GM21381 (cell line): ENCODE data around the gene ZNRD2.
A peak's percentile ranks its signal among the peaks of the same experiment; 100 is the strongest.

Experiments used
- ATAC-seq: cut with Tn5 transposase; IDR thresholded peaks from one replicate; pipeline ENCODE4 v1.9.1; 2021; ENCODE audit warnings: mild to moderate bottlenecking, moderate library complexity; ENCODE audit not compliant: unreplicated experiment

Gene ZNRD2

DNA sequence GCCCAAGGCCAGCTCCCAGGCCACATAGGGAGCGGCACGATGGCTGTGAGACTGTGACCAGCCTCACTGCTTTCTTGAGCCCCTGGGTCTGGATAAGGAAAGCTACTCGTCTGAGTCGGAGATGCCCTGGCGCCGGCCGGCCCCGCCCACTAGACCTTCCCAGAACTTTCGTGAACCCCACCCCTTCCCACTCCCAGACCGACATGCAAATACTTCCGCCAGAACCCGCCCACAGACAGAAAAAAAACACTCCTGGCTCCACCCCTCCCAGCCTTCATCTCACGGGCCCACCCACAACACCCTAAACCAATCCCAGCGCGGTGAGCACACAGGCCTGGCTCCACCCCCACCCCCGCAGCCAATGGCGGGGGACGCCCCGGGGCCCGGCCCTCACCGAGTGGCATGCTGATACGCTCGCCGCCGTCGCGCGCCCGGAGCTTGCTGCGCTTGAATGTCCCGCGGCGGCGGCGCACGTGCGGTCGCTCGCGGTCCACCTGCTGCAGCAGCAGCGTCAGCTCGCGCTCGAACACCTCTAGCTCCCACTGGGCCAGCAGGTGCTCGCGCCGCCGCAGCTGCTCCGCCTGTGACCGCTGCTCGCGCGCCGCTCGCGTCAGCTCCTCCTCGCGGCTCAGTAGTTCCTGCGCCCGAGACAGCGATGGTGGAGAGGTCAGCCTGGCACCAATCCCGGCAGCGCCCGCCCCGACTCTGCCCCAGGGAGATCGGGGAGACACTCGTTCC lies 36.8 kb downstream of the ZNRD2 start:
- ATAC-seq, result no peak

DNA sequence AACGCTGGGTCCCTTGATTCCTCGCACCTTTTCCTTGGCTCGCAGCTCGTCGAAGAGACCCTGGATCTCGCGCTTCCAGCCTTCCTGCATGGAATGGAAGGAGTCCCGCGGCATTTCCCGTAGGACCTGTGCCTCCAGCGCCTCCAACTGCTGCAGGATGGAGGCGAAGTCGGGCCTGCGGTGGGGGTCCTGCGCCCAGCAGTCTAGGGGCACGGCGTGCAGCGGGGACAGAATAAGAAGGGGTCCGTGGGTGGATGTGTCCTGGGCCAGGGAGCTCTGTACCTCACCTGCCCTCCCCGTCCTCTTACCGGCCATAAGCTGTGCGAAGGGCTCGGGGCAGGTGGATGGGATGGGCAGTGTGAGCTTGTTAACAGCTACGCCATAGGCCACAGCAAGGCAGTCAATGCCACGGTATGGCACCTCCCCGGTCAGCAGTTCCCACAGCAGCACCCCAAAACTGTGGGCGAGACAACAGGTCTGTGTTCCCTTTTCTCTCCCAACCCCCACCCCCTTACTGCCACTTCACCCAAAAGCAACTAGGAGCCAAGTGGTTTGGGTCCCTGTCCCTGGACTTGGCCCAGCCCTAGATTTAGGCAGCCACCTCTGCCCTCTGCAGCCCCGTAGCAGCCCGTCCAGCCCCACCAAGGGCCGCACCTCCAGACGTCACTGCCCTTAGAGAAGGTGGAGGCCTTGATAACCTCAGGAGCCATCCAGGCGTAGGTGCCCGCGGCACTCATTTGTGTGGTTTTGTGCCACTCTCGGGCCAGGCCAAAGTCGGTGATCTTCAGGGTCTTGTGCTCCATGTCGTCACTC lies 37.5 kb downstream of the ZNRD2 start:
- ATAC-seq, result no peak

DNA sequence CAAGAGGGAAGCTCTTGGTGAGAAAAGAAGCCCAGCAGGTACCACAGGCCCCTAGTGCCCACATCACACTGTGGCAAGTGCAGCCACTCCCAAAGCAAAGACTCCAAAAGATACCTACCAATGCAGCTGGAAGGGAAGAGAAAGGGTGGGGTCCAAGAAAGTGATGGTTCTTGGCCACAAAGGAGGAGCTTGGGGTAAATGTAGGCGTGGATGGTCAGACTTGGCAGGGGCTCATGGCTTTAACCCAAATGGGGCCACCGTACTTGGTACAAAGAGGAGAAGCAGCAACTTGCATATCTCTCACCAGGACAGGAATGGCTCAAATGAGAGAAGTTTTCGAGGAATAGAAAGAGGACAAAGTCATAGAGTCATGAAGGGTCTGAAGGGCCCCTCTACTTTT lies 39.0 kb downstream of the ZNRD2 start:
- no peak for ATAC-seq

DNA sequence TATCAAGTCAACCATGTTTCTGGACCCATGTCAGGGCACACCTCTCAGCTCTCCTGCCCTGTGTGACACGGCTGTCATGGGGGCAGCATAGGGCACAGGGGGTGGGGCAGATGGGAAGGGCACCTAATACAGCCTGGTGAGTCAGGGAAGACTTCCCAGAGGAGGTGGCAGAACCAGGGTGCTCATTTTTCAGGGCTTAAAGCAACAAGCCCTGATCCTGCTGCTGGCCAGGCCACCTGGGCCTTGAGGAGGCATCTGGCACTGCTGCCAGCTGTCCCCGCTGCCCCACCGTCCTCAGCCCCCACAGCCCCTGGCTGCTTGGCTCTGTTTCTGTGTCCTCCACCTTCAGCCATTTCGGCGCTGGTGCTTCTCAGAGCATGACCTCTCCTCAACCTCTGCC lies 39.4 kb downstream of the ZNRD2 start:
- ATAC-seq, result no peak

DNA sequence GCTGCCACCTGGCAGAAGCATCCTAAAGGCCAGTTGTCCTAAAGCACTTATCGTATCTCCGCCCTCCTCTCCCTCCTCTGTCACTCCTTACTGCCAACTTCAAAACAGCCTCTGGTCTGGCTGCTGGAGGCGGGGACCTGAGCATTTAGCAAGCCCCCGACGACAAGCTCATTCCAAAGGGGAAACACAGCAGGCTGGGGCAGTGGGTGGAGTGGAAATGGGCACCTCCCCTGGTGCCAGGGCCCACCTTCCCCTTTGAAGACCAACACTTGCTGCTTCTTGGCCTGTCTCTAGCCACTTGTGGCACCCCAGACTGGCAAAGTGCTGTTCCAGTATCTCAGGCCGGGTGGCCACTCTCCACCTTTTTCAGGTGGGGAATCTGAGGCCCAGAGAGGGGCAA lies 40.1 kb downstream of the ZNRD2 start:
- no peak for ATAC-seq

DNA sequence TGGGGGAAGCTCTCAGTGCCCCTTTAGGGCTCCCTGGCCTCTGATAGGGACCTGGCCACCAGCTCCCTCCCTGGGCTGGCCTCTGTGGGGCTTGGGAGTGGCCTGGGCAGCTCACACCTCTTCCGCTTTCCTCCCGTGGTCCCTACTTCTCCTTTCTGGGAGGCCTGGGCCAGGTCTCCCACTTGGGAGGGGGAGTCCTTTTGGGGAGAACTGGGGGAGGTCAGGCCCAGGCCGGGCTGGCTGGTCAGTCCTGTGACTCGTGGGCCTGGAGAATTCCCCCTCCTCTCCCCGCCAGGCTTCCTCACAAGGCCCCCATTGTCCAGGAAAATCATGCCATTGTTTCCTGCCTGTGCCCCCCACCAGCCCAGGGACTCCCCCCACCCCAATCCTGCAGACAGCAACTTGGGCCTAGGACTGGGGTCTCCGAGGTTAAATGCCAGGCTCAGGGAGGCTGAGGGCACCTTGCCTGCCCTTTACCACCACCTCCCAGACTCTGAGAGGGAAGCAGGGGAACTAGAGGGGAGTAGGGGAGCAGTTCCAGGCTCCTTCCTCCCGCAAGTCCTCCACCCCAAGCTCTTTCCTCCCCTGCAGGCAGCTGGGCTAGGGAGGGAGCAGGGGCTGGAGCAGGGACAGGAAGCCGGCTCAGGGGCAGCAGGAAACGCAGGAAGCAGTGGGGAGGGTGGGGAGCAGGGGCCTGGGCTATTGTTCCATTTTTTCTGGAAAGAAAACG lies 40.9 kb downstream of the ZNRD2 start:
- ATAC-seq, result no peak

DNA sequence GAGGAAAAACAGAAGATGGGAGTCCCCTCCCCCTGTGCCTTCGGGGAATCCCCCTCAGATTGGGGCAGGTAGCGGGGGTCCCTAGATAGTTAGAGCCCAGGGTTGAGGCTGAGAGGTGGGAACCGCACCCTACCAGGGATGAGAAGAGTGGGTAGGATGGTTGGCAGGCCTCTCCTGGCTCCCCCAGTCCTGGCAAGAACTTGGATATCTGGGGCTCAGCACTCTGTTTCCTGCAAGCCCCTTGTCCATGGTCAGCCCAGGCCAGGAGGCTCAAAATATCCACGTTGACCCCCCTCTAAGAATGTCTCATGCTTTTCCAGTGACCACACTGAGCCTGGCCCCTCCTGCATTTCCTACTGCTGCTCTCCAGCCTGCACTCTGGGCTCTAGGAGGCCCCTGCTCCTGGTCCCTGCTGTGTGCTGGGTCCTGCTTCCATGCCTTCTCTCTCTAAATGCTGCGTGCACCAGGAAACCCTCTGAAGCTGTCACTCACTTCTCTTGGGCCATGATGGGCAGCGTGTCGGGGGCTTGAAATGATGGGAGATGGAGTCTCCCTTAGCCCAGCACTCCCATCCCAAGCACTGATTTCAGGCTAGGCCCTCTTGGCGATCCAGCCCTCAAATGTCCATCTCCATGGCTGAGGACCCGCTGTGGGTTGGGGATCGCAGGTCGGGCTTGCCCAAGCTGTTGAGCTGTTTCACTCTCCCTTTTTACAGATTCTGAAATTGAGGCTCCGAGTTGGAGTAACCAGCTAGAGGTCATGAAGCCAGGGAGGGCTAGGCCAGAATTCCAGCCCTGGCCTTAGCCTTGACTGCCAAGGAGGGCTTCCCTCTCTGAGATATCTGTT lies 41.7 kb downstream of the ZNRD2 start:
- no peak for ATAC-seq

DNA sequence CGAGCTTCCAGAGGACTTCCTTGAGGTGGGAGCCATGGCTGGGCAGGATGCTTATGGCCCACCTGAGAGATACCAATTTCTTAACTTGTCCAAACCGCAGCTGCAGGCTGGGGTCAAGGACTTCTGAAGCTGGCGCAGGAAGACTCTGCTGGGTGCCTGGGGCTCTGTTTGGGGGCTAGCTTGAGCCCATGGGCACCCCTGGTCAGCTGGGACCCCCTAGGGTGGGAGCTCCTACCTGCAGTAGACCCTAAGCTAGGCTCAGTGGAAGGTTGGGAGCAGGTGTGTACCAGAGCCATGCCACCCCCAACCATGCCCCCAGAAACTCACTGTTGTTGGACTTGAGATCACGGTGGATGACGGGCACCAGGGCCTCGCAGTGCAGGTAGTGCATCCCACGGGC lies 42.4 kb downstream of the ZNRD2 start:
- ATAC-seq, result no peak

DNA sequence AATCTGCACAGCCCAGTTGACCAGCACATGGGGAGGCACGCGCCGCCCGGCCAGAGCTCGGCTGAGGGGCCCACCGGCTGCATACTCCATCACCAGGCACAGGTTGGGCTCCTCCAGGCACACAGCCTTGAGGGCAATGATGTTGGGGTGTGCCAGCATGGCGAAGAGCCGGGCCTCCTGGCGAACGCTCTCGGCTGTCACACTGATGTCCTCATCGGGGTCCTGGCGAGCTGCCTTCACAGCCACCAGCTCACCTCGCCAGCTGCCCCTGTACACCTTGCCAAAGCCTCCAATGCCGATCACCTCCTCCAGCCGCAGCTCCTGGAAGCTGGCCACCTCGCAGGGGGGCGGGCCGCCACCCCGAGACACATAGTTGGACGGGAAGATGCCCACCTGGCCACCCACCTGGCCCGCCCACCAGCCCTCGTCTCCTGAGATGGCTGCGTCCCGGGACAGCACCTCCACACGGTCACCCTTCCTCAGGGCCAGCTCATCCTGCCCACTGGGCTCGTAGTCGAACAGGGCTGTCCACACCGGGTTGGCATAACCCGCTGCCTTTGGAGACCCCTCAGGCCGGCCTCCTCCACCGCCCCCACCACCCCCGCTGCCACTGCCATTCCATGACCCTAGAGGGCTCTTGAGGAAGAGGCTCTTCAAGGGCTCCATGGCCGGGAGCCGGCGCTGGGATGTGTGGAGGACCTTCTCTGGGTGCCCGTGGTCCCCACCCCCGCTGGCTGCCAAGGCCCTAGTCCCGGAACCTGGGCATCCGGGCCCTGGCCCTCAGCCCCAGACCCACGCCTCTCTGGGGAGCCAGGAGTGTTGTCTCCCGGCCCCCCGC lies 43.0 kb downstream of the ZNRD2 start:
- ATAC-seq, result no peak

DNA sequence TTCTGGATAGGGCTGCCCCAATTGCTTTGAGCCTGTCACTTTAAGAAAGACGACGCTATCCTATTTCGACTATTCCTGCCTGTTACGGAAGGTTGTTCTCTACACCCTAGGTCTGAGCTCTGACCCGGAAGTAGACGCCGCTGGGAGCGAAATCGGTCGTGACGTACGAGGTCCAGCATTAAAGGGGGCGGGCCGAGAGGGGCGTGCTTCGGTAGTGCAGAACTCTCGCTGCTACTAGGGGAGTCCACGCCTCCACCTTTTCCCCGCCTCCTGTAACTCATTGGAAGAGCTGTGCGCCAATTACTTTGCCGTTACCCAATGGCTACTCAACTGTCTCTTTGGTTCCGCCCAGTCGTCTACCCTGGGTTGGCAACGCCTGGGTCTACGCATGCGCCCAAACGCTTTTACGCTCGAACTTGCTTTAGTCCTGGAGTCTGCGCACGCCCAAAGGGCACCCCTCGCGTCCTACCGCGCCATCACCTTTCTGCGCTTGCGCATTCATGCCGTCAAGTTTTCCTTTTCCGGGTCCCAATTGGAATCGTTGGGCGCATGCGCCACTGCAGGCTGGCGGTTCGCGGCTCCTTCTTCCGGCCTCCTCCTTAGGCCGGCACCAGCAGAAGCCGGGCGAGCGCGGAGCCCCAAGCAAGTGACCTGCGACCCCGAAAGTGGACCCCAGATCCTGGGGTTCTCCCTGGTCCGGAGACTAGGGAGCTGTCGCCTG lies 45.1 kb downstream of the ZNRD2 start, which contains the start of gene PCNX3:
Gene PCNX3 (plus strand): TSS at position 548 of the 721 bp plus-strand sequence. CDS start 536 bp downstream, outside the sequence.
- peak; percentile 83 for ATAC-seq

DNA sequence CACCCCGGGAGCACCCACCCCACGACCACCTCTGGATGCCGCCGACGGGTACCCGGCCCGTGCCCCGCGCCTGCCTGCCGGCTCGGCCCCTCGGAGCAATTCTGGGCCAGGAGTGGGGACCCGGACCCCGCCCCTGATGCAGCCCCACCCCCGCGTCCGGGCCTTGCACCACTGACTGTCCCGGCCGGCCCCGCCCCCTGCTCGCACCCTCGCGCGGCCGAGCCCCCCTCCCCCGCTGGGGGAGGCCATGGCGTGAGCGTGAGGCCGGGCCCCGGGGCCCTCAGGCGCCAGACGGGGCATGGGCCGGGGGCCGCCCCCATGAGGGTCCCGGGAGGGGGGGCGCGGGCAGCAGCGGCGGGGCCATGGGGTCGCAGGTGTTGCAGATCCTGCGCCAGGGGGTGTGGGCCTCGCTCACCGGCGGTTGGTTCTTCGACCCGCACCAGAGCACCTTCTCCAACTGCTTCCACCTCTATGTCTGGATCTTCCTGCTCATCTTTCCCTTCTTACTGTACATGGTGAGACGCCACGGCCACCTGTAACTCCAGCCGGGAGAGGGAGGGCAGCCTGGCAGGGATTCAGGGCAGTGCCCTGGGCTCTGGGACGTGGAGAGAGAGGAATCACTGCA lies 45.8 kb downstream of the ZNRD2 start:
- ATAC-seq, result peak; percentile 7

DNA sequence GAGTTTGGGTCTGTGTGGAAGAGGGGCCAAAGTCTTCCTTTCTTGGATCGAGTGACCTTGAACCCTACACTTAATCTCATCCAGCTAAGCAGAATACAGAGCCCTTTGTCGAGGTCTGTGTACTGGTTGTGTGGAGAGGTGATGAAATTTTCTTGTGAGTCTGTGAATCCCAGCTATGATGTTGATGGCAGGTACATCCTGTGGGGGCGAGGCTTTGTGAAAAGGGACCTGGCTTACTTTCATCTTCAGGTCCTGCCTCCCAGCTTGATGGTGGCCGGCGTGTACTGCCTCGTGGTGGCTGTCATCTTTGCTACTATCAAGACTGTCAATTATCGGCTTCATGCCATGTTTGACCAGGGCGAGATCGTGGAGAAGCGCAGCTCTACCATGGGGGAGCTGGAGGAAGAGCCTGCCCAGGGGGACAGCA lies 46.3 kb downstream of the ZNRD2 start:
- no peak for ATAC-seq

DNA sequence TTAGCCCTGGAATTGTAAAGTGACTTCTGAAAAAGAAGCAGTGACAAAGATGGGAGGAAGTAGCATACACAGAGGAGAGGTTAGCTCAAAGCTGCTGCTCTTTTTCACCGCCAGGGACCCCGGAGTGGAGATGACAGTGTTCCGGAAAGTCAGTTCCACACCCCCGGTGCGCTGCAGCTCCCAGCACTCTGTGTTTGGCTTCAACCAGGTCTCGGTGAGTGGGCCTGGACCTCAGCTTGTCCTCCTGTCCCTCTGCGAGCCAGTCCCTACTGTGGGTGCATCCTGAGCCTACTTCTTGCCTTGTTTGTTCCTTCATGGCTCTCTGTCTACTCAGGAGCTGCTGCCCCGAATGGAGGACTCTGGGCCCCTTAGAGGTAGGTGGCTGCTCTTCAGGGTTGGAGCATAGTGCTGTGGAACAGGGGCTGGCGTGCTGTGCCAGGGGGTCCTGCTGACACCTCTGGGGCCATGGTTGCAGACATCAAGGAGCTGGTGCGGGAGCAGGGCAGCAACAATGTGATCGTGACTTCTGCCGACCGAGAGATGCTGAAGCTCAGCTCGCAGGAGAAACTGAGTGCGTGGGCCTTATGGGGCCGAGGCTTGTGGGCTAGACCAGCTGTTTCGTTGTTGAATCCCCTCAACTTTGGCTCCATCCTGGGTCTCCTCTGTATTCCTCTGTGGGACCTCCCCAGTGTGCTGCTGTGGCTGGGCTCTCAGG lies 47.0 kb downstream of the ZNRD2 start:
- ATAC-seq, result no peak

DNA sequence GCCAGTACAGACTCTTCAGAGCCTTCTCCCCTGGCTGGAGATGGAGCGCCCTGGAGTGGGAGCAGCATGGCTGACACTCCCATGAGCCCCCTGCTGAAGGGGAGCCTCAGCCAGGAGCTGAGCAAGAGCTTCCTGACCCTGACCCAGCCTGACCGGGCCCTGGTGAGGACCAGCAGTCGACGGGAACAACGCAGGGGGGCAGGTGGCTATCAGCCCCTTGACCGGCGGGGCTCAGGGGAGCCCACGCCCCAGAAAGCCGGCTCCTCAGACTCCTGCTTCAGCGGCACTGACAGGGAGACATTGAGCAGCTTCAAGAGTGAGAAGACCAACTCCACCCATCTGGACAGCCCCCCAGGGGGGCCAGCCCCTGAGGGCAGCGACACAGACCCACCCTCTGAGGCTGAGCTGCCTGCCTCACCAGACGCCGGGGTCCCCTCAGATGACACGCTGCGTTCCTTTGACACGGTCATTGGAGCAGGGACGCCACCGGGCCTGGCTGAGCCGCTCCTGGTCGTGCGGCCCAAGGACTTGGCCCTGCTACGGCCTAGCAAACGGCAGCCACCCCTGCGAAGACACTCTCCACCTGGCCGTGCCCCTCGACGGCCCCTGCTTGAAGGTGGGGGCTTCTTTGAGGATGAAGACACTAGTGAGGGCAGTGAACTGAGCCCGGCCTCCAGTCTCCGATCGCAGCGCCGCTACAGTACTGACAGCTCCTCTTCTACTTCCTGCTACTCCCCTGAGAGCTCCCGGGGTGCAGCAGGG lies 47.9 kb downstream of the ZNRD2 start:
- no peak for ATAC-seq

DNA sequence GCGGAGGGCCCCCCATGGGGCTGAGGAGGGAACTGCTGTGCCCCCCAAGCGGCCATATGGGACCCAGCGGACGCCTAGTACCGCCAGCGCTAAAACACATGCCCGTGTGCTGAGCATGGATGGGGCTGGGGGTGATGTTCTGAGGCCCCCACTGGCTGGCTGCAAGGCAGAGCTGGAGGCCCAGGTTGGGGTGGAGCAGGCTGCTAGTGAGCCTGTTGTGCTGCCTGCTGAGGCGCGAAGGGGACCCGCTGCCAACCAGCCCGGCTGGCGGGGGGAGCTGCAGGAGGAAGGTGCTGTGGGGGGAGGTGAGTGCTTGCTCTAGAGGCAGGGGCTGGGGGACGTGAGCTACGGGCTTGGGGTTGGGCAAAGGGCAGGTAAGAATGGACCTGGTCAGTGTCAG lies 48.5 kb downstream of the ZNRD2 start:
- no peak for ATAC-seq

DNA sequence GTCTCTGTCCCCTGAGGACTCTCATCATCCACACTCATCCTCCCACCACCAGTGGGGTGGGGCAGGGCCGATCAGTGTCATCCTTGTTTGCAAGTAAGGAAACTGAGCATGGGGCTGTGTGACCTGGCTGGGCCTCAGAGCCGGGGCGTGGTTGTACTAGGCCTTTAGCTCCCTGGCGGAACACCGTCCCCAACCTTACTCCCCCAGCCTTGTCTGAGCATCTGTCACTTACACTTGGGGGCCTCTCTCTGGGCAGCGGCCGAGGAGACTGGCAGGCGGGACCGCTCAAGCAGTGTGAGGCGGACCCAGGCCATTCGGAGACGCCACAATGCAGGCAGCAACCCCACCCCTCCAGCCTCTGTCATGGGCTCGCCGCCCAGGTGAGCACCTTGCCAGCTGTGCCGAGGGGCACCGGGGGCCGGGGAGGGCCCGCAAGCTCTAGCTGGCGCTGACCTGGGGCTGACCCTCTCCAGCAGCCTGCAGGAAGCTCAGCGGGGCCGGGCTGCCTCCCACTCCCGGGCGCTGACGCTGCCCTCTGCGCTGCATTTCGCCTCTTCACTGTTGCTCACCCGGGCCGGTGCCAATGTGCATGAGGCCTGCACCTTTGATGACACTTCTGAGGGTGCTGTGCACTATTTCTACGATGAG lies 49.1 kb downstream of the ZNRD2 start:
- no peak for ATAC-seq

DNA sequence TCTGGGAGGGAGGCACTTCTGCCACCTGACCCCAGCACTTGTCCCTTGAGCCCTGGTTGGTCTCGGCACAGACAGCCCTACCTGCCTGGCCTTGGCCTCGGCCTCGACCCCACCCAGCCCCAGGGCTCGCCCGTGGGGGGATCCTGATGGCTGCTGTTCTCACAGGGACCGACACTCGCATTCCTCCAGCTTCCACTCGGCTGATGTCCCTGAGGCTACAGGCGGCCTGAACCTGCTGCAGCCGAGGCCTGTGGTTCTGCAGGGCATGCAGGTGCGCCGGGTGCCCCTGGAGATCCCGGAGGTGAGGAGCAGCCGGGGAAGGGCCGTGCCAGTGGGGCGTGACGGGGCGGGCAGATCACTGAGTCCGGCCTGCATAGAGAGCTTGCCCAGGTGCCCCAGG lies 50.4 kb downstream of the ZNRD2 start:
- ATAC-seq, result no peak
